Endothelial cell of umbilical vein (primary cell): ENCODE data around the gene TMC1.

ENCODE experiments used
- FOS ChIP-seq: IDR thresholded peaks from 2 replicates; pipeline ENCODE4 v1.6.1; 2011; ENCODE audit warnings: mild to moderate bottlenecking, low read length, moderate library complexity, borderline replicate concordance; ENCODE audit not compliant: insufficient read depth
- POLR2A ChIP-seq: IDR thresholded peaks from 2 replicates; pipeline ENCODE4 v1.6.1; 2012; ENCODE audit warnings: low read depth, mild to moderate bottlenecking, control low read depth, low read length
- POLR2AphosphoS5 ChIP-seq: IDR thresholded peaks from 2 replicates; pipeline ENCODE4 v1.6.1; 2012; ENCODE audit warnings: low read depth, mild to moderate bottlenecking, control low read depth, low read length, moderate library complexity; ENCODE audit not compliant: insufficient read depth
- TF ChIP-seq, protein P1 (sequence below), 2 donors: IDR thresholded peaks; 1 replicate in 1 of 2; 2 replicates in 1 of 2; pipeline ENCODE4 v1.5.1; 2011; ENCODE audit warnings: low read length in 2 of 2, mild to moderate bottlenecking in 2 of 2, moderate library complexity in 2 of 2, control low read depth in 1 of 2, inconsistent platforms in 1 of 2, low read depth in 1 of 2; ENCODE audit not compliant: insufficient read depth in 1 of 2; ENCODE audit errors: extremely low read depth in 1 of 2

DNA sequence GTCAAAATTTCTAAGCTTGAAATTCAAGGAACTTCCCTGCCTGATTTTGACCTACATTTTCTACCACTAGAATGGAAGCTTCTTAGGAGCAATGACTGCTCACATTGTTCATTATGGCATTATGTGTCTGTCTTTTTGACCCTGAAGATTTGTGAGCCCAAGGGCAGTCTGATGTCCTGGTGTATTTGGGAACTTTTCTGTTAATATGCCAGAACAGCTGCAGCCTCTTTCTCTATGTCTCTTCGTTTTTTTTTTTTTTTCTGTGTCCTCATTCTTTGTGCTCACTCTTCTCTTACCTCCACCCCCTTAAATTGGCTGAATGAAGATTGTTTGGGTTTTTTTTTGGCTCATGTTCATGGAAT lies 34.8 kb upstream of the TMC1 start:
- TF ChIP-seq, protein P1, sequence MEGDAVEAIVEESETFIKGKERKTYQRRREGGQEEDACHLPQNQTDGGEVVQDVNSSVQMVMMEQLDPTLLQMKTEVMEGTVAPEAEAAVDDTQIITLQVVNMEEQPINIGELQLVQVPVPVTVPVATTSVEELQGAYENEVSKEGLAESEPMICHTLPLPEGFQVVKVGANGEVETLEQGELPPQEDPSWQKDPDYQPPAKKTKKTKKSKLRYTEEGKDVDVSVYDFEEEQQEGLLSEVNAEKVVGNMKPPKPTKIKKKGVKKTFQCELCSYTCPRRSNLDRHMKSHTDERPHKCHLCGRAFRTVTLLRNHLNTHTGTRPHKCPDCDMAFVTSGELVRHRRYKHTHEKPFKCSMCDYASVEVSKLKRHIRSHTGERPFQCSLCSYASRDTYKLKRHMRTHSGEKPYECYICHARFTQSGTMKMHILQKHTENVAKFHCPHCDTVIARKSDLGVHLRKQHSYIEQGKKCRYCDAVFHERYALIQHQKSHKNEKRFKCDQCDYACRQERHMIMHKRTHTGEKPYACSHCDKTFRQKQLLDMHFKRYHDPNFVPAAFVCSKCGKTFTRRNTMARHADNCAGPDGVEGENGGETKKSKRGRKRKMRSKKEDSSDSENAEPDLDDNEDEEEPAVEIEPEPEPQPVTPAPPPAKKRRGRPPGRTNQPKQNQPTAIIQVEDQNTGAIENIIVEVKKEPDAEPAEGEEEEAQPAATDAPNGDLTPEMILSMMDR (IDR thresholded peaks at IDR 0.05; ENCODE audit: extremely low read depth in 1 of 2, insufficient read depth in 1 of 2, low read depth in 1 of 2, low read length in 2 of 2) = no peak
- TF ChIP-seq POLR2AphosphoS5 (no peak), POLR2A (no peak), FOS (no peak)
